ENCODE results near the gene JAG2.

GRCh38 chr14:105200074-105200473 is 31.5 kb upstream of the JAG2 start:
- TF ChIP-seq NFIC (IDR thresholded peaks at IDR 0.05; ENCODE audit: low read length), result no peak
- TF ChIP-seq ZNF10 (CRISPR knock-in tag; IDR thresholded peaks at IDR 0.05; ENCODE audit: borderline replicate concordance, low read depth), result no peak
- no peak for TF ChIP-seq HNF4A (CRISPR knock-in tag; IDR thresholded peaks at IDR 0.05)
- TF ChIP-seq PTBP1 (IDR thresholded peaks at IDR 0.05; ENCODE audit: low read depth, low read length, poor library complexity, severe bottlenecking), result no peak
- TF ChIP-seq ZNF780A (CRISPR knock-in tag; IDR thresholded peaks at IDR 0.05), result no peak
- TF ChIP-seq YY1 (IDR thresholded peaks at IDR 0.05; ENCODE audit: insufficient read depth, insufficient replicate concordance, low read depth, low read length), result no peak
- no peak for TF ChIP-seq SP1 (IDR thresholded peaks at IDR 0.05)
- TF ChIP-seq SP1 (CRISPR knock-in tag; IDR thresholded peaks at IDR 0.05), result no peak
- no peak for TF ChIP-seq SKI (IDR thresholded peaks at IDR 0.05; ENCODE audit: partially characterized antibody)
- TF ChIP-seq BRF2 (CRISPR knock-in tag; IDR thresholded peaks at IDR 0.05), result no peak
- no peak for TF ChIP-seq ZFAT (CRISPR knock-in tag; conservative IDR thresholded peaks at IDR 0.05)
- no peak for TF ChIP-seq SETDB1 (CRISPR knock-in tag; IDR thresholded peaks at IDR 0.05; ENCODE audit: borderline replicate concordance)
- no peak for TF ChIP-seq ZNF770 (CRISPR knock-in tag; IDR thresholded peaks at IDR 0.05)
